Spleen (tissue), 11 donors: ENCODE measurements around the gene MYO5B. TPM values are rescaled to one million over a fixed set of nuclear protein-coding genes. Genes with fewer than 3 reads are reported as not detected.

Source experiments
- DNase-seq: peaks from one replicate; pipeline ENCODE4 v3.0.0-alpha.2; 2020
- H3K27ac ChIP-seq, 8 donors: fragments of 200-600 bp; sonication (generic) in 7 of 8; 1 replicate in 4 of 8; 2 replicates in 4 of 8; pipeline versions ENCODE4 v1.5.0 to v1.8.0; 2016 to 2021; ENCODE audit warnings: inconsistent platforms in 4 of 8, mild to moderate bottlenecking in 4 of 8, moderate library complexity in 1 of 8
- H3K27me3 ChIP-seq, 7 donors: fragments of 200-600 bp; sonication (generic) in 6 of 7; replicated peaks in 1 of 7; 1 replicate in 4 of 7; 2 replicates in 3 of 7; pipeline versions ENCODE4 v1.5.0 to v1.8.0; 2016 to 2021; ENCODE audit warnings: inconsistent platforms in 3 of 7, mild to moderate bottlenecking in 1 of 7
- H3K36me3 ChIP-seq, 6 donors: fragments of 200-600 bp; sonication (generic) in 5 of 6; 1 replicate in 4 of 6; 2 replicates in 2 of 6; pipeline versions ENCODE4 v1.5.0 to v1.8.0; 2016 to 2021; ENCODE audit warnings: inconsistent platforms in 2 of 6
- H3K4me1 ChIP-seq, 6 donors: fragments of 200-600 bp; sonication (generic) in 5 of 6; 1 replicate in 3 of 6; 2 replicates in 3 of 6; pipeline versions ENCODE4 v1.5.0 to v1.8.0; 2016 to 2021; ENCODE audit warnings: inconsistent platforms in 3 of 6
- H3K4me3 ChIP-seq, 8 donors: fragments of 200-600 bp; sonication (generic) in 7 of 8; 1 replicate in 4 of 8; 2 replicates in 4 of 8; pipeline versions ENCODE4 v1.5.0 to v1.8.0; 2016 to 2021; ENCODE audit warnings: inconsistent platforms in 4 of 8, mild to moderate bottlenecking in 4 of 8, moderate library complexity in 2 of 8
- H3K9me3 ChIP-seq, 8 donors: fragments of 200-600 bp; sonication (generic) in 7 of 8; 1 replicate in 4 of 8; 2 replicates in 4 of 8; pipeline versions ENCODE4 v1.5.0 to v1.8.0; 2016 to 2021; ENCODE audit warnings: inconsistent platforms in 4 of 8
- POLR2A ChIP-seq, 3 donors: fragments of 450-650 bp; IDR thresholded peaks; one replicate each; pipeline ENCODE4 v1.5.1; 2017; ENCODE audit warnings: antibody characterized with exemption in 3 of 3, mild to moderate bottlenecking in 1 of 3
- POLR2AphosphoS5 ChIP-seq, 3 donors: sonication (generic); formaldehyde crosslinking; IDR thresholded peaks; one replicate each; pipeline ENCODE4 v1.5.1; 2017; ENCODE audit warnings: antibody characterized with exemption in 3 of 3
- WGBS, 5 donors: extraction: QIAGEN DNeasy Blood & Tissue Kit in 3 of 5; methylation state at CpG; one replicate each; pipeline versions ENCODE4 v1.1.5 to v1.1.7; 2013 to 2018; 5-methylcytosine and 5-hydroxymethylcytosine counted together
- intact Hi-C: fragments of 100-400 bp; cut with DNase I; formaldehyde crosslinking; loops from one replicate; pipeline ENCODE4 v1.15.0; 2023; ENCODE audit warnings: low total_unique reads
- polyA plus RNA-seq, 3 donors: library from polyadenylated mRNA; stranded (reverse); fragments of 200-250 nt; gene quantifications; one replicate each; pipeline ENCODE4 v1.2.1, GENCODE V29; 2013
- total RNA-seq, 7 donors: library from RNA; depleted of rRNA in 3 of 7; stranded (reverse); fragments of >200 nt in 3 of 7; fragmentation: NEBNext Ultra II Directional in 4 of 7; extraction: Animal tissue kit (Norgen Biotek cat#: 25700) in 4 of 7; gene quantifications; one replicate each; pipeline versions ENCODE4 v1.1.0 to v1.2.1, GENCODE V29; 2016 to 2021
- TF ChIP-seq, protein P1 (sequence below), 11 experiments: fragments of 200-600 bp in 7 of 11; fragments of 450-650 bp in 4 of 11; sonication (generic) in 4 of 11; IDR thresholded peaks in 8 of 11; conservative IDR thresholded peaks in 3 of 11; 1 replicate in 7 of 11; 2 replicates in 4 of 11; pipeline versions ENCODE4 v1.4.0 to v1.8.0; 2016 to 2021; ENCODE audit warnings: antibody characterized with exemption in 11 of 11, inconsistent platforms in 4 of 11, mild to moderate bottlenecking in 1 of 11
- donor health status: healthy with polysubstance abuse.
- donor health status: DM: no; HTN: no; CAD: no; lungs with moderate emphysema.
- donor health status: DM: no; HTN: no; CAD: no.
- donor health status: Bipolar disorder and iron deficiency.
- donor health status: healthy.
- donor health status: DM: no; HTN: no; CAD: no.
- donor health status: DM: yes; HTN: yes; CAD: no.

The MYO5B gene
- total and polyA plus RNA-seq, 10 donors: 0.74 to 6.0 (median 2.4) TPM

DNA sequence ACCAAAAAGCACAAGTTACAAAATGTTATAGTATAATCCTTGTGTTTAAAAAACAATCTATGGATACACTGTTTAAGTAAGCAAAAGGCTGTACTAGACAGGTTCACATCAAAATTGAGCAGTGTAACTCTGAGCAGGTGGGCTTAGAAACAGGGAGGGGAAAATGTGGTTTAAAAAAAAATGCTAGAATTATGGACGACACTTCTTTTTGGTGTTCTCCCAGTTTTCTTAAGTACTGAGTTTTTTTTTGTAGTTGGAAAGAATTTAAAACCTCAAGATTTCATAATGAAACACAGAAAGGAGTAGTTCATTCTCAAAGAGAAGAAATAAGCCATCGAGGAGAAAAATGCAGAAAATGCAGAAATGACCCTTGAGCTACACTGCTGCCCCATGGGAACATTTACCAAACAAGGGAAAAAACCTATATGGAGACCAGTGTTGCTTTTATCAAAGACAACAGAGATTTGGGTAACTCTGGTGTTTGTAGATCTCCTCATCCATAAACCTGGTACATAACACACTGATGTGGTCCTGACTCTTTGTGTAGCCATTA lies 100.7 kb downstream of the MYO5B start:
- intact Hi-C loops: no loop called here
- Histone ChIP-seq H3K27ac (no peak overlapping the region), H3K4me3 (no peak overlapping the region), H3K36me3 (no peaks in the 10 kb centered on the region), H3K9me3 (no peaks in the 10 kb centered on the region), H3K27me3 (peaks cover 0 to 19% (median 0%) of the 10 kb centered on the region in 7 donors), H3K4me1 (no peaks in the 10 kb centered on the region)
- WGBS, 5 donors: 61 to 83% (median 63%) methylated on average over 2 of the region's 2 CpGs
- TF ChIP-seq POLR2AphosphoS5 (IDR thresholded peaks at IDR 0.05): no peak
- TF ChIP-seq, protein P1, sequence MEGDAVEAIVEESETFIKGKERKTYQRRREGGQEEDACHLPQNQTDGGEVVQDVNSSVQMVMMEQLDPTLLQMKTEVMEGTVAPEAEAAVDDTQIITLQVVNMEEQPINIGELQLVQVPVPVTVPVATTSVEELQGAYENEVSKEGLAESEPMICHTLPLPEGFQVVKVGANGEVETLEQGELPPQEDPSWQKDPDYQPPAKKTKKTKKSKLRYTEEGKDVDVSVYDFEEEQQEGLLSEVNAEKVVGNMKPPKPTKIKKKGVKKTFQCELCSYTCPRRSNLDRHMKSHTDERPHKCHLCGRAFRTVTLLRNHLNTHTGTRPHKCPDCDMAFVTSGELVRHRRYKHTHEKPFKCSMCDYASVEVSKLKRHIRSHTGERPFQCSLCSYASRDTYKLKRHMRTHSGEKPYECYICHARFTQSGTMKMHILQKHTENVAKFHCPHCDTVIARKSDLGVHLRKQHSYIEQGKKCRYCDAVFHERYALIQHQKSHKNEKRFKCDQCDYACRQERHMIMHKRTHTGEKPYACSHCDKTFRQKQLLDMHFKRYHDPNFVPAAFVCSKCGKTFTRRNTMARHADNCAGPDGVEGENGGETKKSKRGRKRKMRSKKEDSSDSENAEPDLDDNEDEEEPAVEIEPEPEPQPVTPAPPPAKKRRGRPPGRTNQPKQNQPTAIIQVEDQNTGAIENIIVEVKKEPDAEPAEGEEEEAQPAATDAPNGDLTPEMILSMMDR (IDR thresholded peaks at IDR 0.05 in 8 of 11, conservative IDR thresholded peaks at IDR 0.05 in 3 of 11): no peak
- TF ChIP-seq POLR2A (IDR thresholded peaks at IDR 0.05): no peak
- DNase-seq: no peak

DNA sequence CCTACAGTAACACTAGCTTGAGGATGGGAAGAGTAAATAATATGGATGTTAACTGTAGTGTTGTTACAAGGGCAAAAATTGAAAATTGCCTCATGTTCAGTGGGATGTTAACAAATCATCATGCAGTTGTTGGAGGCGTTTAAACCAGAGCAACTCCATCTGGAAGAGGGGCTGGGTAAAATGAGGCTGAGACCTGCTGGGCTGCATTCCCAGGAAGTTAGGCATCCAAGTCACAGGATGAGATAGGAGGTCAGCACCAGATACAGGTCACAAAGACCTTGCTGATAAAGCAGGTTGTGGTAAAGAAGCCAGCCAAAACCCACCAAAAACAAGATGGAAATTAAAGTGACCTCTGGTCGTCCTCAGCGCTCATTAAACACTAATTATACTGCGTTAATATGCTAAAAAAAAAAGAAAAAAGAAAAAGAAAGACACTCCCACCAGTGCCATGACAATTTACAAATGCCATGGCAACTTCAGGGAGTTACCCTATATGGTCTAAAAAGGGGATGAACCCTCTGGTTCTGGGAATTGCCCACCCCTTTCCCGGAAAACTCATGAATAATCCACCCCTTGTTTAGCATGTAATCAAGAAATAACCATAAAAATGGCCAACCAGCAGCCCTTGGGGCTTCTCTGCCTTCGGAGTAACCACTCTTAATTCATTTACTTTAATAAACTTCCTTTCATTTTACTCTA lies 101.4 kb downstream of the MYO5B start:
- WGBS, 5 donors: 73 to 83% (median 74%) methylated on average over 6 of the region's 6 CpGs
- no peaks in the 10 kb centered on the region for H3K36me3 ChIP-seq
- no peak for TF ChIP-seq POLR2AphosphoS5 (IDR thresholded peaks at IDR 0.05)
- no peak for TF ChIP-seq POLR2A (IDR thresholded peaks at IDR 0.05)
- TF ChIP-seq, protein P1 (IDR thresholded peaks at IDR 0.05 in 8 of 11, conservative IDR thresholded peaks at IDR 0.05 in 3 of 11): no peak
- H3K27ac ChIP-seq: no peak overlapping the region
- no peaks in the 10 kb centered on the region for H3K4me1 ChIP-seq
- intact Hi-C loops: no loop called here
- peaks cover 0 to 19% (median 0%) of the 10 kb centered on the region in 7 donors for H3K27me3 ChIP-seq
- DNase-seq: no peak
- H3K4me3 ChIP-seq: no peak overlapping the region
- no peaks in the 10 kb centered on the region for H3K9me3 ChIP-seq

DNA sequence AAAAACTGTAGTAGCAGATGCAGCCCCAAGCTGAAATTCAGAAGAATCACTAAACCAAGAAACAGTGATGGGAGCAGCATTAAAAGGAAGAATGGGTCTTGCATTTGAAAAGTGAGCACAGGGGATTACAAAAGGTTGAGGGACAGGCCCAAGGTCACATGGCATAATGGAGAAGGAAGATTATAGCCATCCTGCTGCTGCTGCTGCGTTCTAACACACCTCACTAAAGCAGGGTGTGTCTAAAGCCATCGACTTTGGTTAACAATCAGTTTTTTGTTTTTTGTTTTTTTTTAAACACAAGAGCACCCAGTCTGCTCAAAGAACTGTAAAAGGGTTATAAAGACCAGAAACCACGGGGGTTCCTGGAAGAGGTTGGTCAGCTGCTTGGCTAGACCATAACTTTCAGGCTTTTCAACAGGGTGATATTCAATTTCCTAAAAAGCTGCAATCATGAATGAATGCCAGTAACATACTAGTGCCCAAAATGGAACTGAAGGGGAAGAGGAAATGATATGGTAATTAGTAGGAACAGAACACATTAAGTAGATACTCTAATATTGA lies 102.6 kb downstream of the MYO5B start:
- intact Hi-C loops: no loop called here
- TF ChIP-seq, protein P1 (IDR thresholded peaks at IDR 0.05 in 8 of 11, conservative IDR thresholded peaks at IDR 0.05 in 3 of 11): no peak
- TF ChIP-seq POLR2AphosphoS5 (IDR thresholded peaks at IDR 0.05) (no peak), POLR2A (IDR thresholded peaks at IDR 0.05) (no peak)
- WGBS, 5 donors: 38 to 47% (median 42%) methylated on average over 3 of the region's 3 CpGs
- Histone ChIP-seq H3K27me3 (peaks cover 0 to 19% (median 0%) of the 10 kb centered on the region in 7 donors), H3K27ac (no peak overlapping the region), H3K4me1 (no peaks in the 10 kb centered on the region), H3K9me3 (no peaks in the 10 kb centered on the region), H3K4me3 (no peak overlapping the region), H3K36me3 (no peaks in the 10 kb centered on the region)
- no peak for DNase-seq
